HG03066 (cell line): ENCODE data around the gene GRID2.
"Not testable (repeated sequence)": the region's sequence is repeated elsewhere in the genome, so short reads cannot be mapped to it uniquely, and the experiment has no call there.

Experiments
- ATAC-seq: cut with Tn5 transposase; IDR thresholded peaks from one replicate; pipeline ENCODE4 v1.9.1; 2021; ENCODE audit warnings: low read depth; ENCODE audit not compliant: unreplicated experiment

GRID2 gene

DNA sequence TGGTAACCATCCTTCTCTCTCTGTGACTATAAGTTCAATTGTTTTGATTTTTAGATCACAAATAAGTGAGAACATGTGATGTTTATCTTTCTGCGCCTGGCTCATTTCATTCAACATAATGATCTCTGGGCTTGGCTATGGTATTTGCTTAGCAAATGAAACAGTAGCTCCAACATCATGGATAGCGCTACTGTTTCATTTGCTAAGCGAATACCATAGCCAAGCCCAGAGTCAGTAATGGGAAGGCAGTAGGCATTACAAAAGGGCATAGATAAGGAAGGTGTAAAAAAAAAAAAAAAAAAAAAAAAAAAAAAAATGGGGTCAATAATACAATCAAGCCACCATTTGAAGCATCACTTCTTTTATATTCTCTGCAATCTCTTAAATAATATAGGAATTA is 1055.8 kb downstream of the GRID2 start:
- no peak for ATAC-seq

DNA sequence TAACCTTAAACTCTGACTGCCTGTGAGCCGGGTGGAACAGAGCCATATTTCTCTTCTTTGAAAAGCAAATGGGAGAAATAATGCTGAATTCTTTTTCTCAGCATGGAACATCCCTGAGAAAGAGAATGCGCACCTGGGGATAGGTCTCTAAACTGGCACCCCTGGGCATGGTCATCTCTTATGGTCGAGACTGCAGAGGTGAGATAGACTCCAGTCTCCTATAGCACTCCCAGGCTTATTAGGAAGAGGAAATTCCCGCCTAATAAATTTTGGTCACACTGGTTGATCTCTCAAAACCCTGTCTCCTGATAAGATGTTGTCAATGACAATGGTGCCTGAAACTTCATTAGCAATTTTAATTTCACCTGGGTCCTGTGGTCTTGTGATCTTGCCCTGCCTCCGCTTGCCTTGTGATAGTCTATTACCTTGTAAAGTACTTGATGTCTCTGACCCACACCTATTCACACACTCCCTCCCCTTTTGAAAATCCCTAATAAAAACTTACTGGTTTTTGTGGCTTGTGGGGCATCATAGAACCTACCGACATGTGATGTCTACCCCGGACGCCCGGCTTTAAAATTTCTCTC is 1062.5 kb downstream of the GRID2 start:
- not testable (repeated sequence) for ATAC-seq

DNA sequence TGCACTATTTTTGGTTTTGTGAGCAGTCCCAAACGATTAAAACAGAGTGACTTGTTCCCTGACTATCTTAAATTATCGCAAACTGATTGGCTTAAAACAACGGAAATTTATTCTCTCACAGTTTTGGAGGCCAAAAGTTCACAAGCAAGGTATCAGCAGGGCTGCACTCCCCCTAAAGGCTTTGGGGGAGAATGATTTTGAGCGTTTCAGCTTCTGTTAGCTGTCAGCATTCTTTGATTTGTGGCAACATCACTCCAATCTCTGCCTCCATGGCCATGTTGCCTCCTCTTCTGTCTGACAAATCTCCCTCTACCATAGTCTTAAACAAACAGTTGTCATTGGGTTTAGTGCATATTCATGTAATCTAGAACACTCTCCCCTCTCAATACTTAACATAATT is 1065.2 kb downstream of the GRID2 start:
- ATAC-seq: no peak

DNA sequence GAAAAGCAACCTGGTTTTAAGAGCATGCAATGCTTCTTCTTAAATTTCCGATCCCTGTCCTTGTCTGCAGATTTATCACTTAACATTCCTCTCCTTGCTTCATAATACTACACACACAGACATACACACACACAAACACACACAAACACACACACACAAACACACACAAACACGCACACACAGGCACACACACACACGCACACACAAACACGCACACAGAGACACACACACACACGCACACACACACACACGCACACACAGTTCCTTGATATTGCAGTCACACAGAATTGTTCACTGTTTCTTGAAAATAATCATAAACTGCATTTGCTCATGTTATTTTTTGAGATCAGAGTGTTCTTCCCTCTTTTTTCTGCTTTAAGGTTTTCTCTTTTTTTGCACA is 1066.5 kb downstream of the GRID2 start:
- no peak for ATAC-seq

DNA sequence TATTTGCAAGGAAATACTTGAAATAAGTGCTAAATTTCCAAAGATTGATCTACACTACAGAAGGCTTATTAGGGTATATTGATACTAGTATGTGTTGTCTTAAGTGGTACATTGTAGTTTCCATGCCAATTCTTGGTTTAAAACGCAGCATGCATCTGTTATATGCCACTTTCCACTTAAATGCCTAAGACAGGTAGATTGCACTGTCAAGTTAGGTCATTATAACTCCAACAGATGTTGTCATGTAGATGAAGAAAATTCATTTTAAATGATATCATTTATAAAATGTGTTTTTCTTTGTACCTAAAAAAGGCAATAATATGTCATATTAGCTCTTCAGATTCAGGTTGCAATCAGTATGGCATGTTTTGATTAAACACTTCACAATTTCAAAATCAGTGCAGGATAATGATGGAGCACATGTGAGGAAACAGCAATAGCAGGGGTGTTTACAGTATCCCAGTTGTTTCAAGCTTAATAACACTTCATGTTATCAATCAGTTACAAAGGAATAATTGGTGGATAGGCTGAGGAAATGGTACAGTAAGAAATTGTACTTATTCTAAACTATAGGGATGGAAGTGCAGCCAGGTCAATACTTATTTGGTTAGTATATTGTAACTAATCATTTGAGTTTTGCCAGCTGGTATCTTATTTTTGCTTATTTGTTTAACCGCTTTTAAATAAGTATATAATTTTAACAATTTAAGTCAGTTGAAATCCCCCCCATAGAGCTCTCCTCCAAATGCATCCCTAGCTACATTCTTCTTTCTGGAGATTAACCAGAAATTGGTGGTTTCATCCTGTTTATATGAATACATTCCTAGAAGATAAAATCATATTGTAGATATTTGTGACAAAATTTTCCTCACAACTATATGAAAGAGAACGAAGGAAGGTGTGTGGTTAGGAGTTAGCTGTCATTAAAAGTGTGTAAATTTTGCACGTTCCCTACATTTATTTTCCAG is 1070.4 kb downstream of the GRID2 start:
- ATAC-seq: no peak

DNA sequence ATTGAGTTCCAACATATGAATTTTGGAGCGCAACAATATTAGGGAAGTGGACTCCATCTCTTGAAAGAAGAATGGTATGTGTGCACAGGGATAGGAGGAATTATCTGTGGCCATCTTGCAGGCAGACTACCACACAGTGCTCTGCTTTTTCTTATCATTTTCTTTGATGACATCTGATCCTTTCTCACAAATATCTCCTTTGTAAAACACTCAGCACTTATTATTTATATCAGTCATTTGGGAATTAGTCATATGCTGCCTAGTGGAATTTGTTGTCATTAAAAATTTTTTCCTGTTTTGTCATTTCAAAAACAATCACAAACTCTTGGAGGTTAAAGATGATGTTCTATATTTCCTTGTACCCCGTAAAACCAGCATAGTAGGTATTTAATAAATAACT is 1080.5 kb downstream of the GRID2 start:
- no peak for ATAC-seq

DNA sequence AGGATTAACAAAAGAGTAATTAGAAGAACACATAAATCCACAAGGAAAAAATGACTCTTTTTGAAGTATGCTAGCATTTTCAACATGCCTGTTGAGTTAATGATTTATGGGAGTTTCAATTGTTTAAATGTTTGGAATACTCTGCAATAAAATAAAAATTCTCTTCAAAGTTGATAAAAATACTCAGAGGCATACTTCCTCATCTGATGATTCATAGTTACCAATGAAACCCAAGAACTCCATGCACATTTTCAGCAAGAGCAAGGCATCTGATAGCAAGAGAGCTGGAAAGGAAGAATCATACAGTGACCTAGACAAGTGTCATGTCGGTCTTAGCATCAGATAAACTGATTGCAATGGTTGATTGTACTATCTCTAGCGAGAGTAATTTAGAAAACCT is 1081.1 kb downstream of the GRID2 start:
- no peak for ATAC-seq

DNA sequence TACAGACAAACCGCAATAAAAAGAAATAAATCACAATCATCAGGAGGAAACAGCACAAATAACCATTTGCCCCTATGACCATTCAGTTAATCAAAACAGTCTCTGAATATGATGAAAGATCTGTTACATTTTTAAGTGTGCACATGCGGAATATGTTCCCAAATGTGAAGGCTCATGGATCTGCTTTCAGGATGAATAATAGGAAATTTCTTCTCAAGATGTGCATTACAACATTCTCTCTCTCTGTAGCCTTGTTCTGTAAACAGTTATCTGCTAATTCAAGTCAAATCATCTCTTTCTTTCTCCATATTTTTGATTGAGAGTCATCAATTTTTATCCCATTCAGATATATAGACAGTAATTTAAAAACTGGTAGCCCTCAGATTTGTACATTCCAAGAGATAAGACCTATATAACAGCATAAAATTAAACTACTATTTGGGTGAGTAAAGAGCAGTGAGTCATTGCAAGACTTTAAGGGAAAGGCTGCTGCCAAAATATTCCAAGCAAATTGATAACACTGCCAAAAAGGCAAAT is 1090.8 kb downstream of the GRID2 start:
- no peak for ATAC-seq

DNA sequence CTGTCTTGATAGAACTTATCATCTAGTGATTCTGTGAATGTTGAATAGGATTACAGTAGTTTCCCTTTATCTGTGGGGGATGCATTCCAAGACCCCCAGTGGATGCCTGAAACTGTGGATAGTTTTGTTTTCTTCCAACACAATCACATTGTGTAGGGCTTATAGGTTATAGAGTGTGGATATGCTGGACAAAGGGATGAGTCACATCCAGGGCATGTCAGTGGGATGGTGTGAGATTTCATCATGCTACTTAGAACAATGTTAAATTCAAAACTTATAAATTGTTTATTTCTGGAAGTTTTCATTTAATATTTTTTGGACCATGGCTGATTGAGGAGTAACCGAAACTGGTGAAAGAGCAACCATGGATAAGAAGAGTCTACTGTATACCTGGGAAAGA is 1092.5 kb downstream of the GRID2 start:
- ATAC-seq: no peak

DNA sequence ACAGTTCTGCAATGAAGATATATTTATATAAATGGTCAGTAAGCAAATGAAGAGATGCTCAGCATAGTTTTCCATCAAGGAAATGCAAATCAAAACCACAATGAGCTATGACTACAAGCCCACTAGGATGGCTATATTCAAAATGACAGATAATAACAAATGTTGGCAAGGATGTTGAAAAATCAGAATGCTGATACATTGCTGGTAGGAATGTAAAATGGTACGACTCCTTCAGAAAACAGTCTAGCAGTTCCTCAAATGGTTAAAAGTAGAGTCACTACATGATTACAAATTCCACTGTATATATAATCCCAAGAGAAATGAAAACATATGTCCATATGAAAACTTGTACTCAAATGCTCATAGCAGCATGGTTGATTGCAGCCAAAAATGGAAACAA is 1099.8 kb downstream of the GRID2 start:
- ATAC-seq: no peak

DNA sequence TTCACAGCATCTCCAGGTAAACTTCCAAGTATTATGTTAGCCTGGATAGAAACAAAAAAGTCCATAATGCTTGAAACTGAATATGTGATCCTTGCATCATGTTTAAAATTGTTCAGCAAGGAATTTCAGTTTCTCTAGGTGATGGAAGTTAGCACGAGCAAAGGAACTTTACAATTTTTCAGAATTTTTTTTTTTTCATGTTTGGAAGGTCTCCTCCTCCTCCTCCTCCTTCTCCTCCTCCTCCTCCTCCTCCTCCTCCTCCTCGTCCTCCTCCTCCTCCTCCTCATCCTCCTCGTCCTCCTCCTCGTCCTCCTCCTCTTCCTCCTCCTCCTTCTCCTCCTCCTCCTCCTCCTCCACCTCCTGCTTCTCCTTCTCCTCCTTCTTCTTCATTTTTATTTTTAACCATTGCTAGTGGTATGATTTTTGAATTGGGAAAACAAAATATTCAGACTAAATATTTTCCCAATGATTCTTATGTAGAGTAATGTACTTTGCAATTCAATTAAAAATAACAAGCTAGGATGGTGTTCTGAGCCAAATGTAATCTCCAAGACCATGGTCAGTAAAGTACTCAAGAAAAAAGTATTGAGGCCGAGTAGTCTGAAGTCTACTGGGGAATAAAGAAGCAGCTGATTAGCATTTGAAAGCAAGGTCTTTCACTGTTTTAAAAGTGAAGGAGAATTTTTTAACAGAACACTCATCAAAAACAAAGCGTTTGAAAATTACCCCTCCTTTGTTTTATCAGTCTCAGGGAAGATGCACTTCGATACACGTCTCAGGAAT is 1103.9 kb downstream of the GRID2 start:
- no peak for ATAC-seq

DNA sequence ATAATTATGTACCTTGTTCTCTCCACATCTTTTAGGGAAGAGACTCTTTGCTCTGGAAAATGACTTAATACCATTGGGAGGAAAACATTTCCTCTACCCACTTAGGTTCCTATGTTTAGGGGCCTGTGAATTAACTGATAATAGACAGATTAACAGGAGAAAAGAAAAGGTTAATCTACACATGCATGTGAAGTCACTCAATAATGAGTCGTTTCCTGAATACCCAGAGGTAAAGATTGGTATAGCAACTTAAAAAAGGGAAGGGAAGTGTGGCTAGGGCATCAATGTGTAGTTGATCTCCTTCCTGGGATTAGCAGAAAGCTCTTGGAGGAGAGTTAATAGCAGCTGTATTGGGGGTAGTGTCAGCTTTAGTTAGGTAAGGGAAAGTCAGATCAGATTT is 1105.3 kb downstream of the GRID2 start:
- no peak for ATAC-seq

DNA sequence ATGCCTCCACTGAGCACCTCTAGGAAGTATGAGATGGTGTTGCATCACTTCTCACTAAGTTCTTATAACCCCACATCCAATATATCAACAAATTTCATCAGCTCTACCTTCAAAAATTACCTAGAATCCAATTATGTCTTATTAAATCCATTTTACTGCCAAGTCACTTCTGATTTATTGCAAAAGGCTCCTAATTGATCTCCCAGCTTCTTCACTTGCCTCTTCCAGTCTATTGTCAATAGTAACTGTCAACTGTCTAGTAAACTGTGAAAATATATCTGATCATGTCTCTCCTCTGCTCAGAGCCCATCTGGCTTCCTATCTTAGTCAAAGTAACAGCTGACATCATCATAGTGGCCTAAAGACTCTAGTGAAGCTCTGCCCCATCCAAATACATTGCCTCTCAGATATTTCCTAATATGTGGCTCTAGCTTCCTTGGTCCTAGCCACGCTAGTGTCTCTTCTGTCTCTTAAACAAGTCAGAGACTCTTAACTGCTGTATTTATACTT is 1110.3 kb downstream of the GRID2 start:
- no peak for ATAC-seq

DNA sequence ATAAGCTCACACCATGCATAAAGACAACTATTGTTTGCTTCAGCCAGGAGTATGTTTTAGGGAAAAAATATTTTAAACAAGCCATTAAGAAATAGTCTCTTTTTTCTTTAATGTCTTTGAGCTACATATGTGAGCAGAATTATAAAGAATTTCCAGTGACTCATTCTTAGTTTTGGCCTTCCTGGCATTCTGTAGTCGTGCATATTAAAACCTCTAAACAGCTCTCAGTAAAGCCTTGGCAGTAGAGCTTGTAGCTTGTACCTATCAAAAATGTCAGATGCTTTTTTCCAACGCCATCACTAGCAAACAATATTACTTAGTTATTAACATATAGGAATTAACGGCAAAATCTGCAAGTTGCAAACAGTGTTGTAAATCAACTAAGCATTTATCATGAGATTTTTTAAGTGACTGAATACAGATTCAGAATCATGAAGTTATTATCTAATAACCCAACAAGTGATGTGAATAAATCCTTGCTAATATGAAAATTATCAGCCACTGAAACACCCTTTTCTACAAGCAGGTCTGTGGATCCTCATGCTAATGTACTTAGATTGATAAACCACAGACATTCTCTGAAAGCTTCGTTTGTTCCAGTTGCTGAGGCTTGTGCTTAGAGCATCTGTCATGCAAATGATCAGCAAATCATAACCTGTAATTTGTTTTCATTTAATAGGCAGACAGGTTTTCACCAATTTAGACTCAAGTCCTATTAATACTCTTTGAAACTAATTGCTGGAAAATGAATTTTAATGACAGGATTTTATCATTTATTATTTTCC is 1112.8 kb downstream of the GRID2 start:
- no peak for ATAC-seq

DNA sequence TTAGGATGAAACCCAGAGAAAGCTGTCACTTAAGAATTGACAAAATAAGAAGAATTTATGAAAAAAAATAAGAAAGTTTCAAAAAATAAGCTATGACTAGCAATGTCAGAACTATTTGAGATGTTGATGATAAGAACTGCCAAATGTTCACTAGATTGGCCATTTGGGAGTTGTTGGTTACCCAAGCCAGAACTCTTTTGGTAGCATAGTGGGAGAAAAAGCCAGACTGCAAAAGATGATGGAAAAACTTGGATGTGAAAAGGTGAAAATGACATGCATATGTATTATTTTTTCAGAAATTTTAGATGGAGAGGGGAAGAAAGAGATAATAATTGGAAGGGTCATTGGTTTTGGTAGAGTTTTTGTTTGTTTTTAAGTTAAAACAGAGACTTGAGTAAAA is 1127.6 kb downstream of the GRID2 start:
- ATAC-seq: no peak

DNA sequence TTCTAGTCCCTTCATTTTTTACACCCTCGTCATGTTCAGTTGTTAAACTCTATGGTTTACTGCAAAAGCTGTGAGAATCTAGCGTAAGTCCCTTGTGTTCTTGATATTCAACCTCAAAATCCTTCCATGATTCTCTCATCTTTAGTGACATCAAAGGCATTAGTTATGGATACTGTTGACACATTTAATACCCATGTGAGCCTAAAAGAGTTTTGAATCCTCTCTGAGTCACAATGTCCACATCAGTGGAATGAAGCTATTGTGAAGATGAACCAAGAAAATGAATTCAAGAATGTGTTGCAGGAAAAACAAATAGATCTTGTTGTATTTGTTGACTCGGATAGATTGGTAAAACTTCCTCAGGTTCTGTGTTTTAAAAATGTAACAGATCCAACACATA is 1130.1 kb downstream of the GRID2 start:
- ATAC-seq: no peak

DNA sequence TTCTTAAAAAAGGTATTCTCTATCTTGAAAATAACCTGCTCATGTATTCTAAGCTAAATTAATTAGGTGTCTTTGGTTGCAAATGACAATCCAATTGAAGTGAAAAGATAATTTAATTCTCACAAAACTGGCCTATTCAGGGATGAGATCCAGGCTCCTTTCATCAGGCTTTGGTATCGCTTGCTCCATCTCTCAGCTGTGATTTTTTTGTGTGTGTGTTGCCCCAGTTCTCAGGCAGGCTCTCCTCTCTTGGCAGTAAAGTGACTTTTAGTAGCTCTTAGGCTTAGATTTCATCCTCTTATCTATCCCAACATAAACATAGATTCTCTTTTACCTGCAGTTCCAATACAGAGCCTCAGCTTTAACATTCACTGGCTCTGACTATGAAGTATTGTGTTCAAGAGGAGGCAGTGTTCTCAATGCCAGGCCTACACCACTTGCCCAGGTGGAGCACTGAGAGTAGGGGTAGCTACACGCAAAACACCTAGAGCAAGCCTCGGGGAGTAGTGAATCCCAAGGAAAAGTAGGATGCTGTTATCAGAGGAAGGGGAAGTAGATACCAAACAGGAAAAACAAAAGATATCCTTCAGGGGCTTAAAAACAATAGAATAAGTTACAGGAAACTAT is 1132.3 kb downstream of the GRID2 start:
- no peak for ATAC-seq

DNA sequence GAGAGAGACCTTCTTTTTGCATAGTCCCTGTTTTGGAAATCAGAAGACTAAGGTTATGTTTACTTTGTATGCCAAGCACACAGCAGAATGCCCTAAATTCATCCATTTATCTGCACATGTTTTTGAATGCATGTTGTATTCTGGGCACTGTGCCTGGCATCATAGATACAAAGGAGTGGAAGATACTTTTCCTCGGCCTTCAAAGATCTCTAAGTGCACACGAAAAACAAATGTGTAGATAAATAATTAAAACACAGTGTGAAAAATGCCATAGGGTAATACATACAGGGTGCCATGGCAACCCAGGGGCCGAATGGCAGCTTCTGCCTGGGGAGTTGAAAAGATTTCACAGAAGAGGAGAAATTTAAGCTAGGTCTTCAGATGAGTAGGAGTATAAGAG is 1134.2 kb downstream of the GRID2 start:
- no peak for ATAC-seq

DNA sequence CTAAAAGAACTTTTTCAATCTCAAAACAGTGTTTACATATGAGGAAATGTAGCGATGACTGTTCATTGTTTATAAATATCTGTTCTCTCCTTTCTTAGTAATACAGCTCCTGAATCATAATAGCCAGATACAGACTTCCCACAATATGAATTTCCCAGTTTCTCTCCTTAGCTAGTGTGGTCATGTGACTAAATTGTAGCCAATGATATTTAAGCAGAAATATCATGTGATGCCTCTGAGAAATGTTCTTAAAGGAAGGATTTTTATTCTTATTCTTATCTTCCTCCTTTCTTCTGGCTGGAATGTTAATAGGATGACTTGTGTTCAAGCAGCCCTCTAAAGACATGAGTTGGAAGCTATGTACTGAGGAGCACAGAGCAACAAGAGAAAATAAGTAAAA is 1141.1 kb downstream of the GRID2 start:
- no peak for ATAC-seq

DNA sequence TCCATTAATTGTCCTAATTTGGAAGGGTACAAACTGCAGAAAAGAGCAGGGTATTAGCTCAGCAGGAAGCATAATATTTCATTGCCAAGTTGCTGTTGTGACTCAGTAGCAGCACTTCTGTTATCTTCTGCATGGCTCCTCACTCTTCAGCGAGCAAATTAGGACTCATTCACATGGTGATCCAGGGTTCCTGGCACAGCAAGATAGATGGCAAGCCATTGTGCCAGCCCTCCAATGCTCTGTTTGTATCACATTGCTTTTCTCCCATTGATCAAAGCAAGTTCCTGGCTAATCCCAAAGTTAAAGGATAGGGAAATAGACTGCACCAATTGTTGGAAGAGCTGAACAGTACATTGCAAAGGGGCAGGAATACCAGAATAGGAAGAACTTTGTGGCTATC is 1142.3 kb downstream of the GRID2 start:
- no peak for ATAC-seq
